ENCODE measurements around the gene RND2. TPM values are rescaled to one million over a fixed set of nuclear protein-coding genes. Genes with fewer than 3 reads are reported as not detected.

Gene RND2
- total RNA-seq, 1 experiment from 2014 or later = 0.59 TPM

GRCh38 chr17:42989726-42990652 is 35.0 kb upstream of the RND2 start:
- peak; percentile 78 for ATAC-seq
- POLR2A ChIA-PET = no interaction called here
- H3K4me1 ChIP-seq (ENCODE audit: control insufficient read depth, insufficient read depth, low read length) = peaks cover 11% of the 10 kb centered on the region; the same call in 1 of the 2 replicates
- intact Hi-C loops (cut with micrococcal nuclease; ENCODE audit: unreplicated experiment) = no loop called here
- no peaks in the 10 kb centered on the region for H3K27me3 ChIP-seq (ENCODE audit: control insufficient read depth, insufficient read depth, low read length)
- peaks cover 5% of the 10 kb centered on the region for H3K36me3 ChIP-seq (ENCODE audit: control insufficient read depth, insufficient read depth, low read length)
- in situ Hi-C loops (cut with HindIII; ENCODE audit: low pct_unique_long_range_greater_than_20kb, low sequenced_read_pairs) = no loop called here
- CTCF ChIA-PET = interaction anchor here (0.6 kb wide), 1 partner anchor 8 kb away, joined by 3 read pairs; the partner anchor contains the start of gene RPL27
- no TSS peak for BruUV-seq (replicated peaks)
- H3K27ac ChIP-seq (ENCODE audit: low read length) = no peak overlapping the region
- no peak overlapping the region for H3K4me3 ChIP-seq (ENCODE audit: low read depth in 2 of 2, low read length in 2 of 2)
- TF ChIP-seq POLR2AphosphoS5 (IDR thresholded peaks at IDR 0.05; ENCODE audit: low read depth, low read length) (no peak), TCF7L2 (IDR thresholded peaks at IDR 0.05; ENCODE audit: low read depth, low read length) (no peak)
- TF ChIP-seq, protein P1, sequence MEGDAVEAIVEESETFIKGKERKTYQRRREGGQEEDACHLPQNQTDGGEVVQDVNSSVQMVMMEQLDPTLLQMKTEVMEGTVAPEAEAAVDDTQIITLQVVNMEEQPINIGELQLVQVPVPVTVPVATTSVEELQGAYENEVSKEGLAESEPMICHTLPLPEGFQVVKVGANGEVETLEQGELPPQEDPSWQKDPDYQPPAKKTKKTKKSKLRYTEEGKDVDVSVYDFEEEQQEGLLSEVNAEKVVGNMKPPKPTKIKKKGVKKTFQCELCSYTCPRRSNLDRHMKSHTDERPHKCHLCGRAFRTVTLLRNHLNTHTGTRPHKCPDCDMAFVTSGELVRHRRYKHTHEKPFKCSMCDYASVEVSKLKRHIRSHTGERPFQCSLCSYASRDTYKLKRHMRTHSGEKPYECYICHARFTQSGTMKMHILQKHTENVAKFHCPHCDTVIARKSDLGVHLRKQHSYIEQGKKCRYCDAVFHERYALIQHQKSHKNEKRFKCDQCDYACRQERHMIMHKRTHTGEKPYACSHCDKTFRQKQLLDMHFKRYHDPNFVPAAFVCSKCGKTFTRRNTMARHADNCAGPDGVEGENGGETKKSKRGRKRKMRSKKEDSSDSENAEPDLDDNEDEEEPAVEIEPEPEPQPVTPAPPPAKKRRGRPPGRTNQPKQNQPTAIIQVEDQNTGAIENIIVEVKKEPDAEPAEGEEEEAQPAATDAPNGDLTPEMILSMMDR (IDR thresholded peaks at IDR 0.05) = no peak
- TF ChIP-seq, protein P2, sequence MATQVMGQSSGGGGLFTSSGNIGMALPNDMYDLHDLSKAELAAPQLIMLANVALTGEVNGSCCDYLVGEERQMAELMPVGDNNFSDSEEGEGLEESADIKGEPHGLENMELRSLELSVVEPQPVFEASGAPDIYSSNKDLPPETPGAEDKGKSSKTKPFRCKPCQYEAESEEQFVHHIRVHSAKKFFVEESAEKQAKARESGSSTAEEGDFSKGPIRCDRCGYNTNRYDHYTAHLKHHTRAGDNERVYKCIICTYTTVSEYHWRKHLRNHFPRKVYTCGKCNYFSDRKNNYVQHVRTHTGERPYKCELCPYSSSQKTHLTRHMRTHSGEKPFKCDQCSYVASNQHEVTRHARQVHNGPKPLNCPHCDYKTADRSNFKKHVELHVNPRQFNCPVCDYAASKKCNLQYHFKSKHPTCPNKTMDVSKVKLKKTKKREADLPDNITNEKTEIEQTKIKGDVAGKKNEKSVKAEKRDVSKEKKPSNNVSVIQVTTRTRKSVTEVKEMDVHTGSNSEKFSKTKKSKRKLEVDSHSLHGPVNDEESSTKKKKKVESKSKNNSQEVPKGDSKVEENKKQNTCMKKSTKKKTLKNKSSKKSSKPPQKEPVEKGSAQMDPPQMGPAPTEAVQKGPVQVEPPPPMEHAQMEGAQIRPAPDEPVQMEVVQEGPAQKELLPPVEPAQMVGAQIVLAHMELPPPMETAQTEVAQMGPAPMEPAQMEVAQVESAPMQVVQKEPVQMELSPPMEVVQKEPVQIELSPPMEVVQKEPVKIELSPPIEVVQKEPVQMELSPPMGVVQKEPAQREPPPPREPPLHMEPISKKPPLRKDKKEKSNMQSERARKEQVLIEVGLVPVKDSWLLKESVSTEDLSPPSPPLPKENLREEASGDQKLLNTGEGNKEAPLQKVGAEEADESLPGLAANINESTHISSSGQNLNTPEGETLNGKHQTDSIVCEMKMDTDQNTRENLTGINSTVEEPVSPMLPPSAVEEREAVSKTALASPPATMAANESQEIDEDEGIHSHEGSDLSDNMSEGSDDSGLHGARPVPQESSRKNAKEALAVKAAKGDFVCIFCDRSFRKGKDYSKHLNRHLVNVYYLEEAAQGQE (IDR thresholded peaks at IDR 0.05; ENCODE audit: insufficient read depth in 1 of 2, low read depth in 2 of 2, low read length in 1 of 2) = no peak
- H3K9me3 ChIP-seq (ENCODE audit: control insufficient read depth, insufficient read depth, low read depth, low read length) = no peaks in the 10 kb centered on the region
- no peak for DNase-seq (ENCODE audit: low read depth, low spot score)

DNA sequence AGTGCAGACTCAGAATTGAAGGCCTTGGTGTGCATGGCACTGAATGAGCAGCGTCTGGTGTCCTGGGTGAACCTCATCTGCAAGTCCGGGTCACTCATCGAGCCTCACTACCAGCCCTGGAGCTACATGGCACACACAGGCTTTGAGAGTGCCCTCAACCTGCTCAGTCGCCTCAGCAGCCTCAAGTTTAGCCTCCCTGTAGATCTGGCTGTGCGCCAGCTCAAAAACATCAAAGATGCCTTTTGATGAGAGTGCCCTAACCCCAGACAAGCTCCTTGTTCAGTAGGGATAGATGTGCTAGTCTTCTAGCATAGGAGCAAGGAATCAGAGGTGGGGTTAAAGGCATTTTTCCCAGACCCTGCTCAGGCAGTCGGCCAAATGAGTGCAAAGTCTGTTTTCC is 33.6 kb upstream of the RND2 start:
- in situ Hi-C loops (cut with HindIII; ENCODE audit: low pct_unique_long_range_greater_than_20kb, low sequenced_read_pairs) (no loop called here), intact Hi-C loops (cut with micrococcal nuclease; ENCODE audit: unreplicated experiment) (no loop called here)
- no peak for TF ChIP-seq SIN3A (IDR thresholded peaks at IDR 0.05; ENCODE audit: borderline replicate concordance, insufficient read depth, low read depth, low read length)
- TF ChIP-seq POLR2AphosphoS5 (IDR thresholded peaks at IDR 0.05; ENCODE audit: low read depth, low read length) = no peak
- TF ChIP-seq TCF7L2 (IDR thresholded peaks at IDR 0.05; ENCODE audit: low read depth, low read length) = no peak
- TF ChIP-seq, protein P2 (IDR thresholded peaks at IDR 0.05; ENCODE audit: insufficient read depth in 1 of 2, low read depth in 2 of 2, low read length in 1 of 2) = no peak
- TF ChIP-seq, protein P1 (IDR thresholded peaks at IDR 0.05) = no peak
- DNase-seq (ENCODE audit: low read depth, low spot score) = no peak
- H3K27ac ChIP-seq (ENCODE audit: low read length) = no peak overlapping the region
- no peaks in the 10 kb centered on the region for H3K27me3 ChIP-seq (ENCODE audit: control insufficient read depth, insufficient read depth, low read length)
- no TSS peak for BruUV-seq (replicated peaks)
- ATAC-seq = no peak
- H3K4me3 ChIP-seq (ENCODE audit: low read depth in 2 of 2, low read length in 2 of 2) = no peak overlapping the region
- H3K4me1 ChIP-seq (ENCODE audit: control insufficient read depth, insufficient read depth, low read length) = peaks cover 11% of the 10 kb centered on the region; the same call in 1 of the 2 replicates
- H3K9me3 ChIP-seq (ENCODE audit: control insufficient read depth, insufficient read depth, low read depth, low read length) = no peaks in the 10 kb centered on the region
- POLR2A ChIA-PET = no interaction called here
- CTCF ChIA-PET = interaction anchor here (0.6 kb wide), 1 partner anchor 222 kb away, joined by 3 read pairs; no protein-coding TSS in a partner anchor
- peaks cover 5% of the 10 kb centered on the region for H3K36me3 ChIP-seq (ENCODE audit: control insufficient read depth, insufficient read depth, low read length)
